Lower leg skin (tissue), 4 donors: ENCODE results near the gene FBXW9. TPM values are rescaled to one million over a fixed set of nuclear protein-coding genes. Genes with fewer than 3 reads are reported as not detected.
"Not testable (repeated sequence)": the region's sequence is repeated elsewhere in the genome, so short reads cannot be mapped to it uniquely, and the experiment has no call there.

Experiments
- DNase-seq, 2 donors: peaks; one replicate each; pipeline ENCODE4 v3.0.0-alpha.2; 2019; ENCODE audit warnings: low spot score in 2 of 2
- H3K4me3 ChIP-seq: fragments of 200-600 bp; sonication (generic); 2 replicates; pipeline ENCODE4 v1.5.1; 2017; ENCODE audit warnings: mild to moderate bottlenecking, low read depth; ENCODE audit not compliant: poor library complexity, severe bottlenecking
- CTCF ChIP-seq, 3 donors: fragments of 450-650 bp; IDR thresholded peaks; one replicate each; pipeline ENCODE4 v1.5.1; 2016; ENCODE audit warnings: antibody characterized with exemption in 3 of 3, mild to moderate bottlenecking in 3 of 3, moderate library complexity in 2 of 3
- POLR2A ChIP-seq, 2 donors: fragments of 450-650 bp; IDR thresholded peaks; one replicate each; pipeline ENCODE4 v1.6.1; 2016 to 2017; ENCODE audit warnings: antibody characterized with exemption in 2 of 2, mild to moderate bottlenecking in 1 of 2, moderate library complexity in 1 of 2
- WGBS, 2 donors: methylation state at CpG; one replicate each; pipeline ENCODE4 v1.1.5; 2018; 5-methylcytosine and 5-hydroxymethylcytosine counted together
- intact Hi-C: fragments of 100-400 bp; cut with DNase I; formaldehyde crosslinking; loops from one replicate; pipeline ENCODE4 v1.15.0; 2023; ENCODE audit warnings: low total_unique reads
- total RNA-seq, 4 donors: library from RNA; depleted of rRNA; stranded (reverse); fragments of >200 nt; gene quantifications; one replicate each; pipeline ENCODE4 v1.1.0, GENCODE V29; 2016

Gene FBXW9
- total RNA-seq, 4 donors from 2014 or later: 7.2 to 21.4 (median 13.1) TPM

GRCh38 chr19:12698138-12698537 lies 1.7 kb upstream of the FBXW9 start:
- intact Hi-C loops: no loop called here
- 73% methylated on average over 6 of the region's 6 CpGs for WGBS, 2 donors
- H3K4me3 ChIP-seq: no peak overlapping the region
- no peak for TF ChIP-seq CTCF (IDR thresholded peaks at IDR 0.05)
- no peak for TF ChIP-seq POLR2A (IDR thresholded peaks at IDR 0.05)
- DNase-seq: no peak

GRCh38 chr19:12697425-12697824 lies 994 bp upstream of the FBXW9 start:
- WGBS, 2 donors: 95 to 96% methylated on average over 22 of the region's 22 CpGs

GRCh38 chr19:12695997-12696365 lies 450 bp downstream of the FBXW9 start:
- intact Hi-C loops: no loop called here
- H3K4me3 ChIP-seq: peak overlapping the region; percentile 57
- no peak for DNase-seq
- WGBS, 2 donors: 4 to 9% methylated on average over 6 to 13 of the region's 36 CpGs
- TF ChIP-seq CTCF (IDR thresholded peaks at IDR 0.05) (no peak), POLR2A (IDR thresholded peaks at IDR 0.05) (no peak)

More at GRCh38 chr19:12697425-12697824, 994 bp upstream of the FBXW9 start:
- intact Hi-C loops, H3K4me3 ChIP-seq, DNase-seq: not testable (repeated sequence)

GRCh38 chr19:12695514-12695913 lies 917 bp downstream of the FBXW9 start:
- WGBS, 2 donors: 85 to 87% methylated on average over 1 of the region's 1 CpG
- no peak for DNase-seq
- intact Hi-C loops: no loop called here
- H3K4me3 ChIP-seq: no peak overlapping the region
- TF ChIP-seq POLR2A (IDR thresholded peaks at IDR 0.05): no peak
- TF ChIP-seq CTCF (IDR thresholded peaks at IDR 0.05): no peak

- DNase-seq: no peak
- TF ChIP-seq POLR2A (IDR thresholded peaks at IDR 0.05) (no peak), CTCF (IDR thresholded peaks at IDR 0.05) (no peak)
Observed at GRCh38 chr19:12695096-12695495, 1.3 kb downstream of the FBXW9 start.

GRCh38 chr19:12694641-12695040 lies 1.8 kb downstream of the FBXW9 start:
- intact Hi-C loops: no loop called here
- 92 to 93% methylated on average over 15 of the region's 16 CpGs for WGBS, 2 donors
- H3K4me3 ChIP-seq: no peak overlapping the region
- DNase-seq: no peak
- TF ChIP-seq POLR2A (IDR thresholded peaks at IDR 0.05) (no peak), CTCF (IDR thresholded peaks at IDR 0.05) (no peak)

More at GRCh38 chr19:12695096-12695495, 1.3 kb downstream of the FBXW9 start:
- 54 to 67% methylated on average over 1 to 2 of the region's 2 CpGs for WGBS, 2 donors
- no peak overlapping the region for H3K4me3 ChIP-seq
- intact Hi-C loops: no loop called here
